HG03354 (cell line): ENCODE data around the gene ENAH.
"Not testable (repeated sequence)": the region's sequence is repeated elsewhere in the genome, so short reads cannot be mapped to it uniquely, and the experiment has no call there.

Experiments used
- ATAC-seq: cut with Tn5 transposase; IDR thresholded peaks from one replicate; pipeline ENCODE4 v1.9.1; 2021; ENCODE audit warnings: mild to moderate bottlenecking; ENCODE audit not compliant: unreplicated experiment, poor library complexity, severe bottlenecking

ENAH gene

GRCh38 chr1:225537554-225538251 is 115.2 kb downstream of the ENAH start:
- no peak for ATAC-seq

- ATAC-seq = no peak
These were observed 117.6 kb downstream of the ENAH start for GRCh38 chr1:225535280-225535679.

DNA sequence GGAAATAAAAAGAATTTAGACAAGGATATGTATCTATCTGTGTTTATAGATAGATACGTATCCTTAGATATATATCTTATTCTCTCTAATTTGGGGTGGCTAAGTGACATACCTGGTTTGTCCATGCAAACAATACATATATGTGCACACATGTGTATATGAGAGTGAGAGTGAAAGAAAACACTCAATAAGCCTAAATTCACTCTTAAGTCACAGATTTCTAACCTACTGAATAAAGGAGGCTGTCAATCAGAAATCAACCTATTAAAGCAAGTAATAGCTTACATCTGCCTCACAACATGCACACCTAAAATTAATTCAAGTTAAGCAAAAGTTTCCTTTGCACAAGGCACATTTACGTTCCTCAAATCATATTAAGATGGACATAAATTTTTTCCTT is 118.2 kb downstream of the ENAH start:
- no peak for ATAC-seq

DNA sequence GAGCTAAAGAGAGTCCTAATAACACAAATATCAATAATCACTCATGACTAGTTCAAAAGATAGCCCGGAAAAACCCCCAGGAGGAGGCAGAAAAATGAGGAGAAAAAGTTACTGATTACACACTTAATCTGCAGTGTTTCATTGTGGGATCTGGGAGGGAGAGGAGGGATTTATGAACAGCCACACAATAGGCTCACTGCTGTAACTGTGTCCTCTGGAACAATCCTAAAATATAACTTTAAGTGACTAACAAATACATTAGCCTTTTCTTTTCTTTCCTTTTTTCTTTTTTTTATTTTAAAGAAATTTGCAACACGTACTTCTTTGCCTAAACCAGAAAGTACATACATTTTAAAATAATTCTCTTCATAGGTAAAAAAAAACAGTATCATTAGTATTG is 118.8 kb downstream of the ENAH start:
- no peak for ATAC-seq

GRCh38 chr1:225533238-225533637 is 119.7 kb downstream of the ENAH start:
- ATAC-seq = no peak

DNA sequence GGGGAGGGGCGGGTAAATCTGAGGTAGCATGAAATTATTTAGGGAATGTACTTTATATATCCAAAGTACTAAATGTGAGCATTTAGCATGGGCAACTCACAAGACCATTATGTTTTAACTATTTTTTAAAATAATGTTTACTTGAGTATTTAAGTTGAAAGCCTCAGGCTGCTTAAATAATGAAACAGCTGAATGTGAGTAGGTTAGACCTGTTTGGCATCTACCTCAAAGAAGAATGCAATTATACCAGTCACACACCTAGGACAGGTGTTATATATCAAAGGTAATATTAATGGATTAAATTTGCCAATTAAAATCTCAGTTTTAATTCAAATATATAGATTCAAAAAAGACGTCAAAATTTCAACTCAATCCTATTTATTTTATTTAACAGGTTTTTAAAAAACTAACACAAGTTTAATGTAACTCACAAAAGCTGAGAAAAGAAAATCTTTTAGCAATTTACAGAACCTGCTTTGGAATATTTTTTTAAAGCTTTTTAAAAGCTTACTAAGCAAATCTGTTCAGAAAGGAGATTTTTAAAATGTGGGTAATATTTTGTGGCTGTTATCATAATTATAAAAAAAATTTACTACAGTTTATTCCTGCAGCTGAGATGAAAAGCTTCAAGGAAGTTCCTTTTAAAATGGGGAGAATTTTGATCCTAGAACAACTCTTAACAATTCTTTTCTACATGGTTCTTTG is 120.5 kb downstream of the ENAH start:
- no peak for ATAC-seq

DNA sequence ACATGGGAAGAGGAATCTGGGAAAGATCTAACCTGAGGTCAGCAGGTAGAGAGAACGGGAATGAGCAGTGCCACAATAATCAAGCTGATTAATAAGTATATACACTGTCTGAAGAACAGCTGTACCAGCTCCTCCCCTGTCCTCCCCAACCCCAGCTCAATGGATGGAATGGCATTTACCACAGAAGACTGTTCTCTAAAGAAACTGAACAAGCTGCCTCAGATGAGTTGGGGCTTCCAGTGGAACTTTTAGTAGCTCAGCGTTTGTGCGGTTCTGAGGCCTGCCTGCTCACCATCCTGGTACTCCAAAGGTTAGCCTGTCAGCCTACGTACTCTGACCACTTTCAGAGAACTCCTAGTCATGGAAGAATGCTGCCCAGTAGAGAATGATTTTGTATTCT is 123.2 kb downstream of the ENAH start:
- no peak for ATAC-seq

DNA sequence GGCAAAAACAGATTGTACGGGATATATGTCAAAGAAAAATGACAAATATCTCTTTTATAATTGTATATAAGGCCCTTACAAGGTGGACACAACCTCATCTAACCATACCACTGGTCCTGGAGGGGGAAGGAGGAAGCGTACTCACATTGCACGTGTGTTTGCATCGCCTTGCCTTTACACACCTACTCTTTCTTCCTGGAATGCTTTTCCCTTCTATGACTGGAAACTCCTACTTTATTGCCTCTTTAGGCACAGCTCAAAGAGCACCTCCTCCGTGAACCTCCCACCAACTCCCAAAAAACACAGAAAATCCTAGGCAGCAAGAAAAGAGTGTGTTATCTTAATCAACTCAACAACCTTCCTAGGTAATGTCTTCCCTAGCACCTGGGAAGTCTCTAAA is 125.3 kb downstream of the ENAH start:
- no peak for ATAC-seq

- no peak for ATAC-seq
These were observed 126.0 kb downstream of the ENAH start for GRCh38 chr1:225526878-225527277.

- no peak for ATAC-seq
These were observed 127.5 kb downstream of the ENAH start for GRCh38 chr1:225525377-225525776.

DNA sequence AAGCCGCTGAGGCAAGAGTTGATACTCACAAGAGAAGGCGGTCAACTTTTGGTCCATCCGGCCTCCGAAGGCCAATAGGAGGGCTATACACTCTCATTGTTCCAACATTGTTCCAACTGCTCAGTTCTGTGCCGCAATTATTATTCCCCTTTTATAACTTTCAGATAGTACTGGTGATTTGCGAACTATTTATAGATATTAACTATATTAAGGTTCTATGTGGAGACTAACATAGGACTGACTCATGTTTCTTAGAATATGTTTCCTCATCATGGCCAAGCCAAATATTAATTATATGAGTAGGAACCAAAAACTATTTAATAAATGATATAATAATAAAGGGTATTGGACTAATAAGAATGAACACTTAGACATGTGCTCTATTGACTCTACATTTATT is 128.4 kb downstream of the ENAH start:
- no peak for ATAC-seq

- no peak for ATAC-seq
These were observed 129.5 kb downstream of the ENAH start for GRCh38 chr1:225523263-225523950.

DNA sequence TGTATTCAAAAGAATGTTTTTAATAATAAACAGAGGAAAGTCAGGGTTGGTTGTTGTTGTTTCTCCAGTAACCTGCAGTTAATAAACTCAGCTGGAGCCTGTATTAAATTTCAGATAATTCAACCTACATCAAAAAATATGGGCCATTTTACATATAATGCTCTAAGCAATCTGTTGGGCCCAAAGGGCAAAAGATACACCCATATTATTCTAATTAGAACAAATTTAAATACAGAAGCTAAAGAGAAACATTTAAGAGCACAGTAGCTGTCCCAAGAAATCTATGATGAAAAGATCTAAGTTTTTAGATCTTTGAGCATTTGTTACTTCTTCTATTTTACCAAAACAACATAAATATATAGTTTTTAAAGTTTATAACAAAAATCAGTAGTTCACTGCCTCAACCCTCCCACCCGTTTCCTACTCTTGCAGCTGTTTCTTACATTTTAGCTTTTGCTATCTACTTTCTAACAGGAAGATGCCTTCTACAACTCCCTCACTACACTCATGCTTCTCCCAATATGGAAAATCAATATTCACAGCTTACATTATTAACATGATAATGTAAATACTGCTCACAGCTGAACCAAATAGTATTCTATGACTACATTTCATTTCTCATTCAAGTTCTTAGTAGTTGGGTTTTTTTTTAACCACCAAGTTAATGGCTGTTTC is 130.2 kb downstream of the ENAH start:
- no peak for ATAC-seq

- ATAC-seq = no peak
These were observed 132.2 kb downstream of the ENAH start for GRCh38 chr1:225520587-225521227.

DNA sequence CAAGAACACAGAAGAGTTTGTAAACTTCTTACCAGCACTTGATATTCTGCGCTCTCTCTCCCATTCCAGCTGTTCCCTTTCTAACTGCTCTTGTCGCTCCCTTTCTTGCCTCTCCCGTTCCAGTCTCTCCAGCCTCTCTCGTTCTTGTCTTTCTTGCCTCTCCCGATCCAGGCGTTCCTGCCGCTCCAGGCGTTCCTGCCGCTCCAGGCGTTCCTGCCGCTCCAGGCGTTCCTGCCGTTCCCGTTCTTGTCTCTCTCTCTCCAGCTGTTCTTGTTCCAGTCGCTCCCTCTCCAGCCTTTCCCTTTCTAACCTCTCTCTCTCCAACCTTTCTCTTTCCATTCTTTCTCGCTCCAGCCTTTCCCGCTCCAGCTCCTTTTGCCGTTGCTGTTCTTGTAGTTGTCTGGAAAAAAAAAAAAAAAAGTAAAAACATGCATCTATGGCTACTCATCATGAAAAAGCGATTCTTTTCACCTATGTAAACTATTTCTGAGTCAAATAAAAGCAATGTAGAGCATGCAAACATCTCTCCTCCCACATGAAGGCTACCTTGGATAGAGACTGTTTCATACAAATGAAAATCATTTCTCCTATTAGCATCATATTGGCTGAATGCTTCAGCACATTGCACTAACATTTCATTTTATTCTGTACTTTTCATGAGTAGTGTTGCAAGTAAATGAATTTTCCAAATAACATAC is 133.6 kb downstream of the ENAH start:
- no peak for ATAC-seq

- ATAC-seq = no peak
These were observed 135.2 kb downstream of the ENAH start for GRCh38 chr1:225517697-225518096.

GRCh38 chr1:225517221-225517620 is 135.7 kb downstream of the ENAH start:
- no peak for ATAC-seq

DNA sequence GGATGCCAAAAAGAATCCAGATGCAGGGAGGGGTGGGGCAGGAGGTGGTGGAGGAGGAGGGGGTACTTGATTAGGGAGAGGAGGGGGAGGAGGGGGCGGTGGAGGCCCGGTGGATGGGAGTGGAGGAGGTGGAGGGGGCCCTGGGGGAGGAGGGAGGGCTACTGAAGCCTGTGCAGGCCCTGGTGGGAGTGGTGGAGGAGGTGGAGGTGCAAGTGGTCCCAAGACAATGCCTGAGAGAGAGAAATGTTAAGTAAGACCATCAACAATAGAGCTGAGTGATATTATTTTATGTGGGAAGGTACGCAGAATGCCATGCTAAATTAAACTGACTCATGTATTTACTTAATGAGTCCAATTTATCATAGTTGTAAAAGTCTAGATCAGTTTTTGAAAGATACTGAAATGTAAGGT is 138.2 kb downstream of the ENAH start:
- no peak for ATAC-seq

DNA sequence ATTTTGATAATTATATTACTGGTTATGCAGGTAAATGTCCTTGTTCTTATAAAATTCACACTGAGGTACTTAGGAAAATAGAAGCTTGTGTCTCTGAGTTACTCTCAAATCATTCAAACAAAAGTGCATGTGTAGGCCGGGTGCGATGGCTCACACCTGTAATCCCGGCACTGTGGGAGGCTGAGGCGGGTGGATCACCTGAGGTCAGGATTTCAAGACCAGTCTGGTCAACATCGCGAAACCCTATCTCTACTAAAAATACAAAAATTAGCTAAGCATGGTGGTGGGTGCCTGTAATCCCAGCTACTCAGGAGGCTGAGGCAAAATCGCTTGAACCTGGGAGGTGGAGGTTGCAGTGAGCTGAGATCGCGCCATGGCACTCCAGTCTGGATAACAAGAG is 139.3 kb downstream of the ENAH start:
- not testable (repeated sequence) for ATAC-seq
